Measurements from ENCODE around the gene SIAH2.

DNA sequence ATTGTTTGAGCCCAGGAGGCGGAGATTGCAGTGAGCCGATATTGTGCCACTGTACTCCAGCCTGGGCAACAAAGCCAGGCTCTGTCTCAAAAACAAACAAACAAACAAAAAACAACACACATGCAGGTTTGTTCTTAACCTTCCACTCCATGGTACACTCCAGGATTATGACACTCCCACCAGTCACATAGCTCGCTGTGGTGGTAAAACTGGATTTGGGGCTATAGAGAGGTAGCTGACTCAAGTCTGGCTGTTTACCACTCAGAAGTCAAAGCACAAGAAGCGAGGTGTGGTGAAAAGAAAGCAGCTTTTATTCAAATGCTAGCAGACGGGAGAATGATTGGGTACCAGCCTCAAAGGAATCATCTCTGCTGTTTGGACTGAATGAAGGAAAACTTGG lies 49.0 kb upstream of the SIAH2 start:
- TF ChIP-seq, protein P1, sequence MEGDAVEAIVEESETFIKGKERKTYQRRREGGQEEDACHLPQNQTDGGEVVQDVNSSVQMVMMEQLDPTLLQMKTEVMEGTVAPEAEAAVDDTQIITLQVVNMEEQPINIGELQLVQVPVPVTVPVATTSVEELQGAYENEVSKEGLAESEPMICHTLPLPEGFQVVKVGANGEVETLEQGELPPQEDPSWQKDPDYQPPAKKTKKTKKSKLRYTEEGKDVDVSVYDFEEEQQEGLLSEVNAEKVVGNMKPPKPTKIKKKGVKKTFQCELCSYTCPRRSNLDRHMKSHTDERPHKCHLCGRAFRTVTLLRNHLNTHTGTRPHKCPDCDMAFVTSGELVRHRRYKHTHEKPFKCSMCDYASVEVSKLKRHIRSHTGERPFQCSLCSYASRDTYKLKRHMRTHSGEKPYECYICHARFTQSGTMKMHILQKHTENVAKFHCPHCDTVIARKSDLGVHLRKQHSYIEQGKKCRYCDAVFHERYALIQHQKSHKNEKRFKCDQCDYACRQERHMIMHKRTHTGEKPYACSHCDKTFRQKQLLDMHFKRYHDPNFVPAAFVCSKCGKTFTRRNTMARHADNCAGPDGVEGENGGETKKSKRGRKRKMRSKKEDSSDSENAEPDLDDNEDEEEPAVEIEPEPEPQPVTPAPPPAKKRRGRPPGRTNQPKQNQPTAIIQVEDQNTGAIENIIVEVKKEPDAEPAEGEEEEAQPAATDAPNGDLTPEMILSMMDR (IDR thresholded peaks at IDR 0.05): no peak
- TF ChIP-seq POLR2A (IDR thresholded peaks at IDR 0.05): no peak
